ENCODE results near the gene AKAP4. TPM values are rescaled to one million over a fixed set of nuclear protein-coding genes. Genes with fewer than 3 reads are reported as not detected.

AKAP4 gene
- total and polyA plus RNA-seq, 10 of the 15 experiments (the other 5 are each of a cell fraction or from before 2014, with no cell fraction given) = not detected

DNA sequence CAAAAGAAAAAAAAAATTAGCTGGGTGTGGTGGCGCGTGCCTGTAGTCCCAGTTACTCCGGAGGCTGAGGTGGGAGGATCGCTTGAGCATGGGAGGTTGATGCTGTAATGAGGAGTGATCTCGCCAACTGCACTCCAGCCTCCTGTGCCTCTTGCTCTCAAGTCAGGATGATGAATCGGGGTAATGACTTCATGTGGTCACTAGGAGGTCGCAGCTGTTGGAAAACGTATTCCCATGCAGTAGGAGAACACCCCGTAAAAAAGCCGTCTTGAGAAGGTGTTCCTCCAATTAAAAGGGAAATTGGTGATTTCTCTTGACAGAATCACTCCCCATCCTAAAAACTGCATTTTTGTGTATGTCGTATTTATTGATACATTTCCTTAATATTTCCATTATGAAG, 5.9 kb upstream of the AKAP4 start (continued):
- TF ChIP-seq CEBPZ (IDR thresholded peaks at IDR 0.05; ENCODE audit: low read depth, low read length) (no peak), BCL11A (IDR thresholded peaks at IDR 0.05; ENCODE audit: low read depth, low read length) (no peak), CTCF (IDR thresholded peaks at IDR 0.05 in 2 of 3, conservative IDR thresholded peaks at IDR 0.05 in 1 of 3; ENCODE audit: control insufficient read depth in 2 of 3, extremely low read depth in 1 of 3, insufficient read depth in 1 of 3, low read depth in 3 of 3, low read length in 3 of 3) (no peak), IRF5 (IDR thresholded peaks at IDR 0.05; ENCODE audit: borderline replicate concordance) (no peak), NRF1 (conservative IDR thresholded peaks at IDR 0.05; ENCODE audit: low read depth, low read length) (no peak), SPI1 (IDR thresholded peaks at IDR 0.05; ENCODE audit: borderline replicate concordance, insufficient read depth, low read depth, low read length) (no peak), RELA (IDR thresholded peaks at IDR 0.05; ENCODE audit: borderline replicate concordance, partially characterized antibody) (no peak)
- TF ChIP-seq, protein P1, sequence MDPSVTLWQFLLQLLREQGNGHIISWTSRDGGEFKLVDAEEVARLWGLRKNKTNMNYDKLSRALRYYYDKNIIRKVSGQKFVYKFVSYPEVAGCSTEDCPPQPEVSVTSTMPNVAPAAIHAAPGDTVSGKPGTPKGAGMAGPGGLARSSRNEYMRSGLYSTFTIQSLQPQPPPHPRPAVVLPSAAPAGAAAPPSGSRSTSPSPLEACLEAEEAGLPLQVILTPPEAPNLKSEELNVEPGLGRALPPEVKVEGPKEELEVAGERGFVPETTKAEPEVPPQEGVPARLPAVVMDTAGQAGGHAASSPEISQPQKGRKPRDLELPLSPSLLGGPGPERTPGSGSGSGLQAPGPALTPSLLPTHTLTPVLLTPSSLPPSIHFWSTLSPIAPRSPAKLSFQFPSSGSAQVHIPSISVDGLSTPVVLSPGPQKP (IDR thresholded peaks at IDR 0.05; ENCODE audit: low read depth, low read length) = no peak
- TF ChIP-seq, protein P2, sequence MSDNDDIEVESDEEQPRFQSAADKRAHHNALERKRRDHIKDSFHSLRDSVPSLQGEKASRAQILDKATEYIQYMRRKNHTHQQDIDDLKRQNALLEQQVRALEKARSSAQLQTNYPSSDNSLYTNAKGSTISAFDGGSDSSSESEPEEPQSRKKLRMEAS (IDR thresholded peaks at IDR 0.05; ENCODE audit: low read depth, low read length) = no peak
